ENCODE data around the gene HNRNPU.

DNA sequence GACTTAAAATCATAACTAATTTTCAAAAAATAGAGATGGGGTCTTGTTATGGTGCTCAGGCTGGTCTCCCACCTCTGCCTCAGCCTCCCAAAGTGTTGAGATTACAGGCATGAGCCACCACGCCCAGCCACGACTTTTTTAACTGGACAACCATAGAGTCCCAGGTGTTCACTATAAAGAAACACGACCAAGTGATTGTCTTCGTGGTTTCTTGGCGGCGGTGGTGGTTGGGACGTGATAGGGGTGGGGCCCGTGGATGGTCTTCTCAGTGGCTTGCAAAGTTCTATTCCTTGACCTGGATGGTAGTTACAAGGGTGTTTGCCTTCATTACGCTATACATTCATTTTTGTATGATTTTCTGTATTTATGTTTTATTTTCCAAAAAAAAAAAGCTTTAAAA is 63.5 kb downstream of the HNRNPU start:
- TF ChIP-seq, protein P1, sequence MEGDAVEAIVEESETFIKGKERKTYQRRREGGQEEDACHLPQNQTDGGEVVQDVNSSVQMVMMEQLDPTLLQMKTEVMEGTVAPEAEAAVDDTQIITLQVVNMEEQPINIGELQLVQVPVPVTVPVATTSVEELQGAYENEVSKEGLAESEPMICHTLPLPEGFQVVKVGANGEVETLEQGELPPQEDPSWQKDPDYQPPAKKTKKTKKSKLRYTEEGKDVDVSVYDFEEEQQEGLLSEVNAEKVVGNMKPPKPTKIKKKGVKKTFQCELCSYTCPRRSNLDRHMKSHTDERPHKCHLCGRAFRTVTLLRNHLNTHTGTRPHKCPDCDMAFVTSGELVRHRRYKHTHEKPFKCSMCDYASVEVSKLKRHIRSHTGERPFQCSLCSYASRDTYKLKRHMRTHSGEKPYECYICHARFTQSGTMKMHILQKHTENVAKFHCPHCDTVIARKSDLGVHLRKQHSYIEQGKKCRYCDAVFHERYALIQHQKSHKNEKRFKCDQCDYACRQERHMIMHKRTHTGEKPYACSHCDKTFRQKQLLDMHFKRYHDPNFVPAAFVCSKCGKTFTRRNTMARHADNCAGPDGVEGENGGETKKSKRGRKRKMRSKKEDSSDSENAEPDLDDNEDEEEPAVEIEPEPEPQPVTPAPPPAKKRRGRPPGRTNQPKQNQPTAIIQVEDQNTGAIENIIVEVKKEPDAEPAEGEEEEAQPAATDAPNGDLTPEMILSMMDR (conservative IDR thresholded peaks at IDR 0.05; ENCODE audit: low read depth, low read length): no peak
- TF ChIP-seq EZH2 (IDR thresholded peaks at IDR 0.05; ENCODE audit: borderline replicate concordance, low read depth, low read length, poor library complexity, severe bottlenecking): no peak

All from A673 (cell line).